ENCODE data around the gene C11orf68. TPM values are rescaled to one million over a fixed set of nuclear protein-coding genes. Genes with fewer than 3 reads are reported as not detected.

C11orf68 gene
- total RNA-seq, 1 experiment from 2014 or later = 15.7 TPM

DNA sequence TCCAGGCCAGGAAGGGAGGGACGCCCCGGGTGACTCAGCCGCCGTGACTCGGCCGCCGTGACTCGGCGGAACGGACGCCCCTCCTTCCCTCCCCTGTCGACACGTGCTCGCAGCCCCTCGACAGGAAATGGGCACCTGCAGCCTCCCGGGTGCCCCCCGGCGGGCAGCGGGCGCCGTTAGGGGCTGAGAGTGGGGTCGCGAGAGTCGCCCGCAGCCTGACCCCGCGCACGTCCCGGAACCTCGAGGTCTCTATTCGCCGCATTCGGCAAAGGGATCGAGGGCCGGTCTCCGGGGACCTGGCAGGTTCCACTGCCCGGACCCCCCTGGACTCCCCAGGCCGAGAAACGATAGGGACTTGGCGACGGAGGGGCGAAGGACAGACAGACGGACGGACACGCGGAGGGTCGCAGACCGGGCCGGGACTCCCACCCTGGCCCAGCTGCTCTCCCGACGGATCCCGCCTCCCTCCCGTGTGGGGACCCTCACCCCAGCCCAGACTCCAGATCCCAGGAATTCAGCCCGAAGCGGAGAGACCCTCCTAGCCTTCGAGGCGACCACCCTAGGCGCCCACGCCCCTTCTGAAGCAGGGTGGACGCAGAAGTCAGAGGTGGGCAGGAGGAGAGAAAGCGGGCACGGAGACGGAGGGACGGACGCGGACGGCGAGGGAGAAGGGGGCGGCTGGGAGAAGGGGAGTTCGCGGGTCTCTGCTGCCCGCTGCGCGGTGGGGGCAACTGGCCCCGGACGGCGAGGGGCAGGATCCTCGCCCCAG lies 19.3 kb downstream of the C11orf68 start:
- H3K9me3 ChIP-seq (ENCODE audit: control insufficient read depth, low read depth, low read length) = no peaks in the 10 kb centered on the region
- H3K56ac ChIP-seq (ENCODE audit: insufficient read length, low read depth, low read length) = no peak overlapping the region
- WGBS (ENCODE audit: extremely low coverage, insufficient read length, low lambda C conversion rate) = no CpG with 5 or more reads among the region's 78 CpGs
- no peaks in the 10 kb centered on the region for H3K4me1 ChIP-seq (ENCODE audit: insufficient read depth, low read length)
- no peak for TF ChIP-seq CTCF (conservative IDR thresholded peaks at IDR 0.05)
- no peaks in the 10 kb centered on the region for H4K20me1 ChIP-seq (ENCODE audit: control insufficient read depth, insufficient read depth, insufficient read length)
- H2BK120ac ChIP-seq (ENCODE audit: low read depth, low read length, poor library complexity, severe bottlenecking) = no peak overlapping the region
- H2AFZ ChIP-seq (ENCODE audit: low read length) = no peak overlapping the region
- peak; percentile 67 for DNase-seq
- peak overlapping the region; percentile 86 for H3K4me2 ChIP-seq (ENCODE audit: insufficient read depth, insufficient read length, low read length)
- no peak overlapping the region for H3K27ac ChIP-seq (ENCODE audit: insufficient read length, low read depth, low read length)
- H3K14ac ChIP-seq (ENCODE audit: insufficient read depth, low read length) = peak overlapping the region; percentile 62; the same call in 1 of the 2 replicates
- H3K27me3 ChIP-seq (ENCODE audit: insufficient read depth, low read length) = peaks cover 17% of the 10 kb centered on the region; the same call in 1 of the 2 replicates
- 0 out of 7 replicates have a peak overlapping the region, but pooled peaks of 1 of the 3 experiments have one; percentile 14 for H3K27ac Mint-ChIP-seq
- peak overlapping the region; percentile 65 for H3K18ac ChIP-seq (ENCODE audit: insufficient read length, low read depth, low read length)
- peaks cover 14 to 17% of the 10 kb centered on the region in 2 experiments for H3K4me1 Mint-ChIP-seq
- no peak overlapping the region for H2BK20ac ChIP-seq (ENCODE audit: low read depth, low read length, poor library complexity, severe bottlenecking)
- H2BK15ac ChIP-seq (ENCODE audit: low read depth, low read length) = no peak overlapping the region
- H3K9ac ChIP-seq (ENCODE audit: extremely low read depth, insufficient read length, low read length) = no peak overlapping the region
- no peak overlapping the region for H4K5ac ChIP-seq (ENCODE audit: insufficient read length, low read depth, low read length)
- no peaks in the 10 kb centered on the region for H3K79me1 ChIP-seq (ENCODE audit: insufficient read depth, low read depth, low read length, poor library complexity, severe bottlenecking)
- H3T11ph ChIP-seq (ENCODE audit: low read length) = no peak overlapping the region
- peaks cover 9% of the 10 kb centered on the region for H3K23me2 ChIP-seq (ENCODE audit: insufficient read length, low read depth, low read length, poor library complexity, severe bottlenecking)
- H3K4ac ChIP-seq (ENCODE audit: low read depth, low read length) = no peak overlapping the region
- no peaks in the 10 kb centered on the region; a peak in 1 of 5 replicates for H3K9me3 Mint-ChIP-seq
- no peak overlapping the region for H2BK12ac ChIP-seq (ENCODE audit: insufficient read length, low read depth, low read length)
- H4K8ac ChIP-seq (replicated peaks; ENCODE audit: insufficient read length, low read depth, low read length) = no peak overlapping the region
- H3K27me3 Mint-ChIP-seq (ENCODE audit: low read depth) = peaks cover 69% of the 10 kb centered on the region
- H2BK5ac ChIP-seq (ENCODE audit: insufficient read length, low read length) = no peak overlapping the region
- H3K23ac ChIP-seq (ENCODE audit: insufficient read length, low read depth, low read length) = no peak overlapping the region
- peak overlapping the region; percentile 78 to 80 for H3K4me3 Mint-ChIP-seq
- peaks cover 0 to 23% (median 0%) of the 10 kb centered on the region in 3 experiments; a peak in 2 of 7 replicates for H3K36me3 Mint-ChIP-seq (ENCODE audit: insufficient read depth in 1 of 3, low read depth in 3 of 3)
- H4K91ac ChIP-seq (ENCODE audit: insufficient read length, low read depth, low read length) = no peak overlapping the region
- no peaks in the 10 kb centered on the region for H3K79me2 ChIP-seq (ENCODE audit: insufficient read depth, low read length)
- H2AK5ac ChIP-seq (ENCODE audit: insufficient read length, low read length) = no peak overlapping the region
